ENCODE data around the gene EML6. TPM values are rescaled to one million over a fixed set of nuclear protein-coding genes. Genes with fewer than 3 reads are reported as not detected.
A peak's percentile ranks its signal among the peaks of the same experiment; 100 is the strongest.

EML6 gene
- polyA plus RNA-seq, 1 donor from 2014 or later, result 3.8 TPM

GRCh38 chr2:54897420-54898310, 174.2 kb downstream of the EML6 start:
- Mint-ChIP-seq H3K27ac (peak overlapping the region in 1 of 3 donors; percentile 47), H3K36me3 (peaks cover 11% of the 10 kb centered on the region), H3K4me1 (no peaks in the 10 kb centered on the region), H3K4me3 (no peak overlapping the region), H3K9me3 (peaks cover 0 to 3% (median 0%) of the 10 kb centered on the region in 3 donors), H3K27me3 (no peaks in the 10 kb centered on the region)

- H3K36me3 Mint-ChIP-seq, result peaks cover 12% of the 10 kb centered on the region
- peak overlapping the region in 1 of 3 donors; percentile 47 for H3K27ac Mint-ChIP-seq
- H3K4me1 Mint-ChIP-seq, result no peaks in the 10 kb centered on the region
- no peaks in the 10 kb centered on the region for H3K27me3 Mint-ChIP-seq
- H3K9me3 Mint-ChIP-seq, result peaks cover 0 to 3% (median 0%) of the 10 kb centered on the region in 3 donors
- H3K4me3 Mint-ChIP-seq, result no peak overlapping the region
These were observed 175.2 kb downstream of the EML6 start for GRCh38 chr2:54898456-54899226.

- Mint-ChIP-seq H3K9me3 (peaks cover 0 to 3% (median 0%) of the 10 kb centered on the region in 3 donors), H3K4me3 (no peak overlapping the region), H3K36me3 (peaks cover 10% of the 10 kb centered on the region), H3K27ac (no peak overlapping the region), H3K4me1 (no peaks in the 10 kb centered on the region), H3K27me3 (no peaks in the 10 kb centered on the region)
These were observed 176.2 kb downstream of the EML6 start for GRCh38 chr2:54899576-54900200.

- Mint-ChIP-seq H3K36me3 (peaks cover 6% of the 10 kb centered on the region), H3K27ac (no peak overlapping the region), H3K4me1 (no peaks in the 10 kb centered on the region), H3K27me3 (no peaks in the 10 kb centered on the region), H3K4me3 (no peak overlapping the region), H3K9me3 (no peaks in the 10 kb centered on the region)
These were observed 177.9 kb downstream of the EML6 start for GRCh38 chr2:54901224-54901986.

GRCh38 chr2:54902763-54903162, 179.3 kb downstream of the EML6 start:
- H3K9me3 Mint-ChIP-seq, result no peaks in the 10 kb centered on the region
- H3K4me3 Mint-ChIP-seq, result no peak overlapping the region
- no peaks in the 10 kb centered on the region for H3K27me3 Mint-ChIP-seq
- H3K36me3 Mint-ChIP-seq, result peaks cover 6% of the 10 kb centered on the region
- no peak overlapping the region for H3K27ac Mint-ChIP-seq
- no peaks in the 10 kb centered on the region for H3K4me1 Mint-ChIP-seq

GRCh38 chr2:54903736-54904554, 180.5 kb downstream of the EML6 start:
- no peaks in the 10 kb centered on the region for H3K27me3 Mint-ChIP-seq
- no peaks in the 10 kb centered on the region for H3K4me1 Mint-ChIP-seq
- H3K36me3 Mint-ChIP-seq, result peaks cover 6% of the 10 kb centered on the region
- peak overlapping the region in 1 of 3 donors; percentile 50 for H3K27ac Mint-ChIP-seq
- H3K4me3 Mint-ChIP-seq, result no peak overlapping the region
- H3K9me3 Mint-ChIP-seq, result no peaks in the 10 kb centered on the region

GRCh38 chr2:54904836-54905235, 181.4 kb downstream of the EML6 start:
- H3K36me3 Mint-ChIP-seq, result peaks cover 3% of the 10 kb centered on the region
- no peak overlapping the region for H3K27ac Mint-ChIP-seq
- H3K4me1 Mint-ChIP-seq, result no peaks in the 10 kb centered on the region
- no peak overlapping the region for H3K4me3 Mint-ChIP-seq
- no peaks in the 10 kb centered on the region for H3K9me3 Mint-ChIP-seq
- no peaks in the 10 kb centered on the region for H3K27me3 Mint-ChIP-seq

GRCh38 chr2:54906716-54907115, 183.3 kb downstream of the EML6 start:
- peaks cover 3% of the 10 kb centered on the region for H3K36me3 Mint-ChIP-seq
- no peaks in the 10 kb centered on the region for H3K9me3 Mint-ChIP-seq
- H3K27me3 Mint-ChIP-seq, result no peaks in the 10 kb centered on the region
- peak overlapping the region in 1 of 3 donors; percentile 85 for H3K27ac Mint-ChIP-seq
- no peaks in the 10 kb centered on the region for H3K4me1 Mint-ChIP-seq
- H3K4me3 Mint-ChIP-seq, result no peak overlapping the region

- Mint-ChIP-seq H3K9me3 (peaks cover 0 to under 1% (median 0%) of the 10 kb centered on the region in 3 donors), H3K36me3 (peaks cover 9% of the 10 kb centered on the region), H3K4me3 (no peak overlapping the region), H3K27ac (no peak overlapping the region), H3K4me1 (no peaks in the 10 kb centered on the region), H3K27me3 (no peaks in the 10 kb centered on the region)
These were observed 184.2 kb downstream of the EML6 start for GRCh38 chr2:54907663-54908062.

- Mint-ChIP-seq H3K27me3 (no peaks in the 10 kb centered on the region), H3K36me3 (peaks cover 11% of the 10 kb centered on the region), H3K4me1 (no peaks in the 10 kb centered on the region), H3K4me3 (no peak overlapping the region), H3K27ac (no peak overlapping the region), H3K9me3 (peaks cover 0 to 2% (median 0%) of the 10 kb centered on the region in 3 donors)
These were observed 185.1 kb downstream of the EML6 start for GRCh38 chr2:54908591-54908990.

- Mint-ChIP-seq H3K9me3 (peaks cover 0 to 2% (median 0%) of the 10 kb centered on the region in 3 donors), H3K36me3 (peaks cover 9% of the 10 kb centered on the region), H3K27me3 (no peaks in the 10 kb centered on the region), H3K27ac (no peak overlapping the region), H3K4me1 (no peaks in the 10 kb centered on the region), H3K4me3 (no peak overlapping the region)
These were observed 185.5 kb downstream of the EML6 start for GRCh38 chr2:54909001-54909400.

GRCh38 chr2:54912305-54912704, 188.8 kb downstream of the EML6 start:
- Mint-ChIP-seq H3K27ac (no peak overlapping the region), H3K27me3 (no peaks in the 10 kb centered on the region), H3K4me3 (no peak overlapping the region), H3K4me1 (no peaks in the 10 kb centered on the region), H3K36me3 (peaks cover 12% of the 10 kb centered on the region), H3K9me3 (peaks cover 0 to 2% (median 0%) of the 10 kb centered on the region in 3 donors)

GRCh38 chr2:54912893-54913292, 189.4 kb downstream of the EML6 start:
- no peaks in the 10 kb centered on the region for H3K4me1 Mint-ChIP-seq
- H3K36me3 Mint-ChIP-seq, result peaks cover 17% of the 10 kb centered on the region
- no peak overlapping the region for H3K4me3 Mint-ChIP-seq
- peaks cover 0 to 2% (median 0%) of the 10 kb centered on the region in 3 donors for H3K9me3 Mint-ChIP-seq
- no peaks in the 10 kb centered on the region for H3K27me3 Mint-ChIP-seq
- H3K27ac Mint-ChIP-seq, result no peak overlapping the region

GRCh38 chr2:54914637-54915036, 191.2 kb downstream of the EML6 start:
- no peak overlapping the region for H3K4me3 Mint-ChIP-seq
- peaks cover 22% of the 10 kb centered on the region for H3K36me3 Mint-ChIP-seq
- no peaks in the 10 kb centered on the region for H3K27me3 Mint-ChIP-seq
- peaks cover 0 to 3% (median 1%) of the 10 kb centered on the region in 3 donors for H3K4me1 Mint-ChIP-seq
- H3K27ac Mint-ChIP-seq, result no peak overlapping the region
- H3K9me3 Mint-ChIP-seq, result peaks cover 0 to 2% (median 0%) of the 10 kb centered on the region in 3 donors

Measured in IgD-negative memory B cell (primary cell).